Measurements from ENCODE around the gene SCGB3A2.

DNA sequence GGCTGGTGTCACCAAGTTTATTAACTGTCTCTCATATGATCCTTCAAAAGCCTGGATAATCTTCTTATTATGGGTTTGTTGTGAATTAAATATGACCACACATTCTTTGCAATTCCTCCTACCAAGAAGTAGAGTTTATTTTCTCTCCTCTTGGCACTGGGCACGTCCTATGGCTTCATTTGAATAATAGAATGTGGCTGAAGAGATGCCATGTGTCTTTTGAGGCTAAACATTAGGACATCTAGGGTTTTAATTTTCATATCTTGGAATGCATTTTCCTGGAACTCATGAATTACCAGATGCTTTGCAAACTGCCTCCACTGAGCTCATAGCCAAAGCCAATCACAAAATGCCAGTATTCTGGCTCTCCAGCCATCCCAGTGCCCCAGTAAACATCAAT, 19.9 kb upstream of the SCGB3A2 start:
- no peak for TF ChIP-seq CTCF (IDR thresholded peaks at IDR 0.05)
- TF ChIP-seq POLR2A (IDR thresholded peaks at IDR 0.05; ENCODE audit: low read depth), result no peak
